GM12878 (cell line): ENCODE results near the gene ACTR5.

ENCODE experiments used
- CHD2 ChIP-seq: IDR thresholded peaks from 2 replicates; pipeline ENCODE4 v1.6.1; 2011; ENCODE audit warnings: low read depth, low read length, improper control_type of control experiment, borderline replicate concordance
- EP300 ChIP-seq, 2 experiments: fragments of 150-350 bp in 1 of 2; IDR thresholded peaks; 2 replicates each; pipeline ENCODE4 v1.6.1; 2011 to 2012; ENCODE audit warnings: low read depth in 2 of 2, low read length in 2 of 2, borderline replicate concordance in 1 of 2, improper control_type of control experiment in 1 of 2, inconsistent platforms in 1 of 2; ENCODE audit not compliant: control insufficient read depth in 1 of 2
- SPI1 ChIP-seq: IDR thresholded peaks from 2 replicates; pipeline ENCODE4 v1.6.1; 2011; ENCODE audit warnings: low read depth, mild to moderate bottlenecking, low read length, moderate library complexity, borderline replicate concordance; ENCODE audit not compliant: insufficient read depth
- ZNF274 ChIP-seq: IDR thresholded peaks from one replicate; pipeline ENCODE4 v1.8.0; 2011; ENCODE audit not compliant: insufficient read length, insufficient read depth
- TF ChIP-seq, protein P1 (sequence below): fragments of 450-650 bp; IDR thresholded peaks from 2 replicates; pipeline ENCODE4 v1.6.1; 2017; ENCODE audit warnings: antibody characterized with exemption, mild to moderate bottlenecking, moderate library complexity
- TF ChIP-seq, protein P2 (sequence below): fragments of 450-650 bp; IDR thresholded peaks from 2 replicates; pipeline ENCODE4 v1.6.1; 2017; ENCODE audit warnings: borderline replicate concordance
- TF ChIP-seq, protein P3 (sequence below), 3 experiments: IDR thresholded peaks in 2 of 3; conservative IDR thresholded peaks in 1 of 3; 2 replicates each; pipeline ENCODE4 v1.5.1; 2011; ENCODE audit warnings: low read depth in 3 of 3, low read length in 3 of 3, mild to moderate bottlenecking in 3 of 3, control low read depth in 2 of 3, moderate library complexity in 2 of 3, inconsistent platforms in 1 of 3, mixed read lengths in 1 of 3; ENCODE audit not compliant: control insufficient read depth in 2 of 3, insufficient read depth in 1 of 3; ENCODE audit errors: extremely low read depth in 1 of 3
- TF ChIP-seq, protein P4 (sequence below): fragments of 450-650 bp; IDR thresholded peaks from 2 replicates; pipeline ENCODE4 v1.6.1; 2014; ENCODE audit warnings: mild to moderate bottlenecking

DNA sequence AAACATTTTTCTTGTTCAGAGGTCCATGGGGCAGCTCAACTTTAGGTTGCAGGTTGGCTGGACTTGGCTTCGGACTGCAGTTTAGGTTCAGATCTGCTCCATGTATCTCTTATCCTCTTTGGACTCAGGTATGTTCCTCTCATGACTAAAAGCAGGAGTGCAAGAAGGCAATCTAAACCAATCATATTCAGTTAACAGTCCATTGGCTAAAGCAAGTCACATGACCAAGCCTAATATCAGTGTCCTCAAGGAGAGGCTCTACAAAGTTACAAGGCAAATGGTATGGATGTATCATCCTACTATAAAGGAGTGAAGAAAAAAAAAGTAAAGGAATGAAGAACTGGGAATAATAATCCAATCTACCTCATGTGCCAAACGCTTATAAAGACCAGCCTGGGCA lies 2.5 kb upstream of the ACTR5 start:
- TF ChIP-seq, protein P1, sequence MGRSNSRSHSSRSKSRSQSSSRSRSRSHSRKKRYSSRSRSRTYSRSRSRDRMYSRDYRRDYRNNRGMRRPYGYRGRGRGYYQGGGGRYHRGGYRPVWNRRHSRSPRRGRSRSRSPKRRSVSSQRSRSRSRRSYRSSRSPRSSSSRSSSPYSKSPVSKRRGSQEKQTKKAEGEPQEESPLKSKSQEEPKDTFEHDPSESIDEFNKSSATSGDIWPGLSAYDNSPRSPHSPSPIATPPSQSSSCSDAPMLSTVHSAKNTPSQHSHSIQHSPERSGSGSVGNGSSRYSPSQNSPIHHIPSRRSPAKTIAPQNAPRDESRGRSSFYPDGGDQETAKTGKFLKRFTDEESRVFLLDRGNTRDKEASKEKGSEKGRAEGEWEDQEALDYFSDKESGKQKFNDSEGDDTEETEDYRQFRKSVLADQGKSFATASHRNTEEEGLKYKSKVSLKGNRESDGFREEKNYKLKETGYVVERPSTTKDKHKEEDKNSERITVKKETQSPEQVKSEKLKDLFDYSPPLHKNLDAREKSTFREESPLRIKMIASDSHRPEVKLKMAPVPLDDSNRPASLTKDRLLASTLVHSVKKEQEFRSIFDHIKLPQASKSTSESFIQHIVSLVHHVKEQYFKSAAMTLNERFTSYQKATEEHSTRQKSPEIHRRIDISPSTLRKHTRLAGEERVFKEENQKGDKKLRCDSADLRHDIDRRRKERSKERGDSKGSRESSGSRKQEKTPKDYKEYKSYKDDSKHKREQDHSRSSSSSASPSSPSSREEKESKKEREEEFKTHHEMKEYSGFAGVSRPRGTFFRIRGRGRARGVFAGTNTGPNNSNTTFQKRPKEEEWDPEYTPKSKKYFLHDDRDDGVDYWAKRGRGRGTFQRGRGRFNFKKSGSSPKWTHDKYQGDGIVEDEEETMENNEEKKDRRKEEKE = no peak
- TF ChIP-seq ZNF274 = no peak
- no peak for TF ChIP-seq SPI1
- TF ChIP-seq, protein P2, sequence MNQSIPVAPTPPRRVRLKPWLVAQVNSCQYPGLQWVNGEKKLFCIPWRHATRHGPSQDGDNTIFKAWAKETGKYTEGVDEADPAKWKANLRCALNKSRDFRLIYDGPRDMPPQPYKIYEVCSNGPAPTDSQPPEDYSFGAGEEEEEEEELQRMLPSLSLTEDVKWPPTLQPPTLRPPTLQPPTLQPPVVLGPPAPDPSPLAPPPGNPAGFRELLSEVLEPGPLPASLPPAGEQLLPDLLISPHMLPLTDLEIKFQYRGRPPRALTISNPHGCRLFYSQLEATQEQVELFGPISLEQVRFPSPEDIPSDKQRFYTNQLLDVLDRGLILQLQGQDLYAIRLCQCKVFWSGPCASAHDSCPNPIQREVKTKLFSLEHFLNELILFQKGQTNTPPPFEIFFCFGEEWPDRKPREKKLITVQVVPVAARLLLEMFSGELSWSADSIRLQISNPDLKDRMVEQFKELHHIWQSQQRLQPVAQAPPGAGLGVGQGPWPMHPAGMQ = no peak
- no peak for TF ChIP-seq EP300 (IDR thresholded peaks at IDR 0.05; ENCODE audit: borderline replicate concordance in 1 of 2, control insufficient read depth in 1 of 2, low read depth in 2 of 2, low read length in 2 of 2)
- TF ChIP-seq, protein P3, sequence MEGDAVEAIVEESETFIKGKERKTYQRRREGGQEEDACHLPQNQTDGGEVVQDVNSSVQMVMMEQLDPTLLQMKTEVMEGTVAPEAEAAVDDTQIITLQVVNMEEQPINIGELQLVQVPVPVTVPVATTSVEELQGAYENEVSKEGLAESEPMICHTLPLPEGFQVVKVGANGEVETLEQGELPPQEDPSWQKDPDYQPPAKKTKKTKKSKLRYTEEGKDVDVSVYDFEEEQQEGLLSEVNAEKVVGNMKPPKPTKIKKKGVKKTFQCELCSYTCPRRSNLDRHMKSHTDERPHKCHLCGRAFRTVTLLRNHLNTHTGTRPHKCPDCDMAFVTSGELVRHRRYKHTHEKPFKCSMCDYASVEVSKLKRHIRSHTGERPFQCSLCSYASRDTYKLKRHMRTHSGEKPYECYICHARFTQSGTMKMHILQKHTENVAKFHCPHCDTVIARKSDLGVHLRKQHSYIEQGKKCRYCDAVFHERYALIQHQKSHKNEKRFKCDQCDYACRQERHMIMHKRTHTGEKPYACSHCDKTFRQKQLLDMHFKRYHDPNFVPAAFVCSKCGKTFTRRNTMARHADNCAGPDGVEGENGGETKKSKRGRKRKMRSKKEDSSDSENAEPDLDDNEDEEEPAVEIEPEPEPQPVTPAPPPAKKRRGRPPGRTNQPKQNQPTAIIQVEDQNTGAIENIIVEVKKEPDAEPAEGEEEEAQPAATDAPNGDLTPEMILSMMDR (IDR thresholded peaks at IDR 0.05 in 2 of 3, conservative IDR thresholded peaks at IDR 0.05 in 1 of 3; ENCODE audit: control insufficient read depth in 2 of 3, extremely low read depth in 1 of 3, insufficient read depth in 1 of 3, low read depth in 3 of 3, low read length in 3 of 3) = no peak
- no peak for TF ChIP-seq CHD2
- TF ChIP-seq, protein P4, sequence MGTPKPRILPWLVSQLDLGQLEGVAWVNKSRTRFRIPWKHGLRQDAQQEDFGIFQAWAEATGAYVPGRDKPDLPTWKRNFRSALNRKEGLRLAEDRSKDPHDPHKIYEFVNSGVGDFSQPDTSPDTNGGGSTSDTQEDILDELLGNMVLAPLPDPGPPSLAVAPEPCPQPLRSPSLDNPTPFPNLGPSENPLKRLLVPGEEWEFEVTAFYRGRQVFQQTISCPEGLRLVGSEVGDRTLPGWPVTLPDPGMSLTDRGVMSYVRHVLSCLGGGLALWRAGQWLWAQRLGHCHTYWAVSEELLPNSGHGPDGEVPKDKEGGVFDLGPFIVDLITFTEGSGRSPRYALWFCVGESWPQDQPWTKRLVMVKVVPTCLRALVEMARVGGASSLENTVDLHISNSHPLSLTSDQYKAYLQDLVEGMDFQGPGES = no peak
